ENCODE data around the gene RBFA. TPM values are rescaled to one million over a fixed set of nuclear protein-coding genes. Genes with fewer than 3 reads are reported as not detected.

RBFA gene
- total and polyA plus RNA-seq, 10 of the 15 experiments (the other 5 are each of a cell fraction or from before 2014, with no cell fraction given): 7.2 to 56.0 (median 37.7) TPM

DNA sequence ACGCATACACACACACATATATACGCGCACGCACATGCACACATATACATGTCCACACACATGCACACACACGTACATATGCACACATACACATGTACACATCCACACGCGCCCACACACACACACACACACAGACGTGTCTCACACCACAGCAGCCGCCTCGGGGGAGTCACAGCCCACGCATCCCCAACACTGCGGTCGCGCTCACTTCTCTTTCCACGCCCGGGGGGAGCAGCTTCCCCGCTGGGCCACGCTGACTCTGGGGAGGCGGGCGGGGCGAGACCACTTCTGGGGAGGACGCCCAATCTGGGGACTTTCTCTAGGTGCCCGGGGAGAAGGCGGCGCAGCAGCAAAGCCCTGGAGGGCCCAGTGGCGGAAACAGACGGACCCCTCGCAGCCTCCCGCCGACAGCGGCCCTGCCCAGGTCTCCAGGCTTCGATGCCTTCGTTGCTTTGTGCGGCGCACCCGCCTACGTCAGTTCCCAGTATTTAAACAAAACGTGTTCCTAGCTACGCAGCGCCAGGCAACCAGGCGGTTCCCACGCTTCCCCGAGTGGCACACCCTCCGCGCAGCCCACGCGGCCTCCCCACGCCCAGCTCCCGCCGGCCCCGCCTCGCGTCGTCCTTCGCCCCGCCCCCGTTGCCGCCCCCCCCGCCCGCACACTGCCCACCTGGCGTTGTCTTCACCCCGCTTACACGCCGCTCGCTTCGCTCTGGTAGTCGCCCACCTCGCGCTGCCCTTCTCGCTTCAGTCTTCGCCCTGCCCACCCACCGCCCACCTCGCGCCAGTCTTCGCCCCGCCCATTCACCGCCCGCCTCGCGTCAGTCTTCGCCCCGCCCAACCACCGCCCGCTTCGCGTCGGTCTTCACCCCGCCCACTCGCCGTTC lies 810 bp upstream of the RBFA start (continued):
- TF ChIP-seq, protein P1, sequence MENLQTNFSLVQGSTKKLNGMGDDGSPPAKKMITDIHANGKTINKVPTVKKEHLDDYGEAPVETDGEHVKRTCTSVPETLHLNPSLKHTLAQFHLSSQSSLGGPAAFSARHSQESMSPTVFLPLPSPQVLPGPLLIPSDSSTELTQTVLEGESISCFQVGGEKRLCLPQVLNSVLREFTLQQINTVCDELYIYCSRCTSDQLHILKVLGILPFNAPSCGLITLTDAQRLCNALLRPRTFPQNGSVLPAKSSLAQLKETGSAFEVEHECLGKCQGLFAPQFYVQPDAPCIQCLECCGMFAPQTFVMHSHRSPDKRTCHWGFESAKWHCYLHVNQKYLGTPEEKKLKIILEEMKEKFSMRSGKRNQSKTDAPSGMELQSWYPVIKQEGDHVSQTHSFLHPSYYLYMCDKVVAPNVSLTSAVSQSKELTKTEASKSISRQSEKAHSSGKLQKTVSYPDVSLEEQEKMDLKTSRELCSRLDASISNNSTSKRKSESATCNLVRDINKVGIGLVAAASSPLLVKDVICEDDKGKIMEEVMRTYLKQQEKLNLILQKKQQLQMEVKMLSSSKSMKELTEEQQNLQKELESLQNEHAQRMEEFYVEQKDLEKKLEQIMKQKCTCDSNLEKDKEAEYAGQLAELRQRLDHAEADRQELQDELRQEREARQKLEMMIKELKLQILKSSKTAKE (IDR thresholded peaks at IDR 0.05; ENCODE audit: low read depth, poor library complexity, severe bottlenecking): peak; percentile 24
- no peak for TF ChIP-seq FOS (IDR thresholded peaks at IDR 0.05; ENCODE audit: borderline replicate concordance, extremely low read depth, insufficient read length)
- no peak for TF ChIP-seq CEBPB (IDR thresholded peaks at IDR 0.05; ENCODE audit: borderline replicate concordance in 1 of 2, low read depth in 2 of 2, low read length in 2 of 2)
- TF ChIP-seq SIN3A (IDR thresholded peaks at IDR 0.05; ENCODE audit: low read depth, low read length): no peak; the same call in 1 of the 2 replicates
- 0 out of 2 replicates have a peak, but pooled peaks have one; percentile 23 for TF ChIP-seq CBFB (IDR thresholded peaks at IDR 0.05; ENCODE audit: low read depth)
- TF ChIP-seq, protein P2, sequence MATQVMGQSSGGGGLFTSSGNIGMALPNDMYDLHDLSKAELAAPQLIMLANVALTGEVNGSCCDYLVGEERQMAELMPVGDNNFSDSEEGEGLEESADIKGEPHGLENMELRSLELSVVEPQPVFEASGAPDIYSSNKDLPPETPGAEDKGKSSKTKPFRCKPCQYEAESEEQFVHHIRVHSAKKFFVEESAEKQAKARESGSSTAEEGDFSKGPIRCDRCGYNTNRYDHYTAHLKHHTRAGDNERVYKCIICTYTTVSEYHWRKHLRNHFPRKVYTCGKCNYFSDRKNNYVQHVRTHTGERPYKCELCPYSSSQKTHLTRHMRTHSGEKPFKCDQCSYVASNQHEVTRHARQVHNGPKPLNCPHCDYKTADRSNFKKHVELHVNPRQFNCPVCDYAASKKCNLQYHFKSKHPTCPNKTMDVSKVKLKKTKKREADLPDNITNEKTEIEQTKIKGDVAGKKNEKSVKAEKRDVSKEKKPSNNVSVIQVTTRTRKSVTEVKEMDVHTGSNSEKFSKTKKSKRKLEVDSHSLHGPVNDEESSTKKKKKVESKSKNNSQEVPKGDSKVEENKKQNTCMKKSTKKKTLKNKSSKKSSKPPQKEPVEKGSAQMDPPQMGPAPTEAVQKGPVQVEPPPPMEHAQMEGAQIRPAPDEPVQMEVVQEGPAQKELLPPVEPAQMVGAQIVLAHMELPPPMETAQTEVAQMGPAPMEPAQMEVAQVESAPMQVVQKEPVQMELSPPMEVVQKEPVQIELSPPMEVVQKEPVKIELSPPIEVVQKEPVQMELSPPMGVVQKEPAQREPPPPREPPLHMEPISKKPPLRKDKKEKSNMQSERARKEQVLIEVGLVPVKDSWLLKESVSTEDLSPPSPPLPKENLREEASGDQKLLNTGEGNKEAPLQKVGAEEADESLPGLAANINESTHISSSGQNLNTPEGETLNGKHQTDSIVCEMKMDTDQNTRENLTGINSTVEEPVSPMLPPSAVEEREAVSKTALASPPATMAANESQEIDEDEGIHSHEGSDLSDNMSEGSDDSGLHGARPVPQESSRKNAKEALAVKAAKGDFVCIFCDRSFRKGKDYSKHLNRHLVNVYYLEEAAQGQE (IDR thresholded peaks at IDR 0.05; ENCODE audit: low read depth, low read length): no peak
- TF ChIP-seq CHD2 (IDR thresholded peaks at IDR 0.05; ENCODE audit: borderline replicate concordance, low read depth, low read length): 0 out of 2 replicates have a peak, but pooled peaks have one; percentile 25
- TF ChIP-seq MEF2B (IDR thresholded peaks at IDR 0.05; ENCODE audit: partially characterized antibody, poor library complexity, severe bottlenecking): peak; percentile 71
- TF ChIP-seq HCFC1 (IDR thresholded peaks at IDR 0.05; ENCODE audit: low read length): no peak
- TF ChIP-seq SREBF2 (IDR thresholded peaks at IDR 0.05; ENCODE audit: low read length): no peak
- TF ChIP-seq SPI1 (IDR thresholded peaks at IDR 0.05; ENCODE audit: borderline replicate concordance, insufficient read depth, low read depth, low read length): no peak; the same call in 1 of the 2 replicates
- no peak for TF ChIP-seq YBX1 (IDR thresholded peaks at IDR 0.05)
- no peak for TF ChIP-seq POU2F2 (IDR thresholded peaks at IDR 0.05; ENCODE audit: borderline replicate concordance, low read depth, low read length)
- TF ChIP-seq NR2C1 (IDR thresholded peaks at IDR 0.05): no peak
- no peak for TF ChIP-seq KDM1A (IDR thresholded peaks at IDR 0.05; ENCODE audit: borderline replicate concordance)
- TF ChIP-seq NFXL1 (IDR thresholded peaks at IDR 0.05; ENCODE audit: borderline replicate concordance): no peak
- TF ChIP-seq NR2F1 (conservative IDR thresholded peaks at IDR 0.05): 0 out of 2 replicates have a peak, but pooled peaks have one; percentile 20
- TF ChIP-seq BRCA1 (IDR thresholded peaks at IDR 0.05; ENCODE audit: low read depth, low read length): no peak
- TF ChIP-seq RAD51 (IDR thresholded peaks at IDR 0.05): no peak
- no peak for TF ChIP-seq CBX3 (IDR thresholded peaks at IDR 0.05; ENCODE audit: borderline replicate concordance, low read depth)
- no peak for TF ChIP-seq PAX8 (IDR thresholded peaks at IDR 0.05)
- TF ChIP-seq NR2C2 (IDR thresholded peaks at IDR 0.05; ENCODE audit: borderline replicate concordance, control insufficient read depth, insufficient read length, low read depth): no peak

Measured in GM12878 (cell line).